GM12865 (cell line): ENCODE data around the gene LGR4.
"Not testable (repeated sequence)": the region's sequence is repeated elsewhere in the genome, so short reads cannot be mapped to it uniquely, and the experiment has no call there.

Experiments
- DNase-seq: peaks from one replicate; pipeline ENCODE4 v3.0.0; 2010; ENCODE audit warnings: low read depth
- H3K4me3 ChIP-seq: 2 replicates; pipeline ENCODE4 v1.5.1; 2011; ENCODE audit warnings: mild to moderate bottlenecking, low read depth, low read length, control low read depth
- CTCF ChIP-seq: IDR thresholded peaks from 2 replicates; pipeline ENCODE4 v1.5.1; 2011; ENCODE audit warnings: low read length, control low read depth, low read depth, inconsistent platforms; ENCODE audit not compliant: insufficient read depth; ENCODE audit errors: missing control alignments

The LGR4 gene

GRCh38 chr11:27453701-27454100 lies 18.9 kb downstream of the LGR4 start:
- no peak for TF ChIP-seq CTCF
- no peak overlapping the region for H3K4me3 ChIP-seq

GRCh38 chr11:27452147-27452546 lies 20.4 kb downstream of the LGR4 start:
- no peak for DNase-seq
- H3K4me3 ChIP-seq = no peak overlapping the region
- no peak for TF ChIP-seq CTCF

More at GRCh38 chr11:27453701-27454100, 18.9 kb downstream of the LGR4 start:
- no peak for DNase-seq

- DNase-seq = no peak
- H3K4me3 ChIP-seq = no peak overlapping the region
- no peak for TF ChIP-seq CTCF
Measured at GRCh38 chr11:27451244-27451965, 21.2 kb downstream of the LGR4 start.

- H3K4me3 ChIP-seq, DNase-seq: not testable (repeated sequence)
Measured at GRCh38 chr11:27448184-27448540, 24.4 kb downstream of the LGR4 start.

GRCh38 chr11:27447288-27448183 lies 25.1 kb downstream of the LGR4 start:
- H3K4me3 ChIP-seq = no peak overlapping the region
- no peak for DNase-seq
- no peak for TF ChIP-seq CTCF

GRCh38 chr11:27445625-27446024 lies 27.0 kb downstream of the LGR4 start:
- DNase-seq = no peak
- no peak overlapping the region for H3K4me3 ChIP-seq
- no peak for TF ChIP-seq CTCF

- no peak overlapping the region for H3K4me3 ChIP-seq
- DNase-seq = no peak
- no peak for TF ChIP-seq CTCF
Measured at GRCh38 chr11:27444801-27445215, 27.8 kb downstream of the LGR4 start.
